Activated T-helper 2 cell treated with anti-CD3 and anti-CD28 coated beads, Interferon-gamma antibody, Interleukin-2, Interleukin-4, amounts not matched to agents 10 μg/mL and 5 μg/mL and 100 μg/mL, durations not matched to agents 14 hours and 24 hours and 36 hours (primary cell): ENCODE measurements around the gene NBAS. TPM values are rescaled to one million over a fixed set of nuclear protein-coding genes. Genes with fewer than 3 reads are reported as not detected.
A peak's percentile ranks its signal among the peaks of the same experiment; 100 is the strongest.

Experiments
- DNase-seq: peaks from one replicate; pipeline ENCODE4 v3.0.0; 2021; ENCODE audit warnings: low spot score
- H3K27ac Mint-ChIP-seq: one replicate; pipeline ENCODE4 v1.8.0; 2021; ENCODE audit warnings: mixed read lengths
- H3K27me3 Mint-ChIP-seq: one replicate; pipeline ENCODE4 v1.8.0; 2021; ENCODE audit warnings: low read depth, mixed read lengths
- H3K36me3 Mint-ChIP-seq: one replicate; pipeline ENCODE4 v1.8.0; 2021; ENCODE audit warnings: low read depth, mixed read lengths
- H3K4me1 Mint-ChIP-seq: one replicate; pipeline ENCODE4 v1.8.0; 2021; ENCODE audit warnings: low read depth, mixed read lengths
- H3K4me3 Mint-ChIP-seq: one replicate; pipeline ENCODE4 v1.8.0; 2021; ENCODE audit warnings: low read depth, mild to moderate bottlenecking, moderate library complexity, mixed read lengths
- H3K9me3 Mint-ChIP-seq: one replicate; pipeline ENCODE4 v1.8.0; 2021; ENCODE audit warnings: mixed read lengths
- intact Hi-C: fragments of 100-400 bp; cut with micrococcal nuclease; formaldehyde crosslinking; loops from one replicate; pipeline ENCODE4 v1.15.1; 2023
- total RNA-seq: library from RNA; stranded (reverse); gene quantifications from 2 replicates; pipeline ENCODE4 v1.2.3, GENCODE V29; 2022

Gene NBAS
- total RNA-seq, 1 donor from 2014 or later: 38.7 TPM

- H3K27me3 Mint-ChIP-seq: no peaks in the 10 kb centered on the region
- intact Hi-C loops: no loop called here
Observed at GRCh38 chr2:15582710-15583357, 21.7 kb upstream of the NBAS start.

GRCh38 chr2:15580451-15580850, 19.3 kb upstream of the NBAS start:
- no peaks in the 10 kb centered on the region for H3K36me3 Mint-ChIP-seq

More at GRCh38 chr2:15582710-15583357, 21.7 kb upstream of the NBAS start:
- no peaks in the 10 kb centered on the region for H3K36me3 Mint-ChIP-seq
- no peaks in the 10 kb centered on the region for H3K4me1 Mint-ChIP-seq
- H3K9me3 Mint-ChIP-seq: no peaks in the 10 kb centered on the region
- no peak overlapping the region for H3K27ac Mint-ChIP-seq
- no peak for DNase-seq
- H3K4me3 Mint-ChIP-seq: no peak overlapping the region

GRCh38 chr2:15579641-15580040, 18.5 kb upstream of the NBAS start:
- intact Hi-C loops: loop anchor here (5.0 to 10.0 kb wide), 3 partner anchors 147 to 525 kb away; no protein-coding TSS in a partner anchor
- H3K9me3 Mint-ChIP-seq: no peaks in the 10 kb centered on the region
- DNase-seq: no peak
- H3K4me1 Mint-ChIP-seq: no peaks in the 10 kb centered on the region
- no peak overlapping the region for H3K27ac Mint-ChIP-seq
- no peak overlapping the region for H3K4me3 Mint-ChIP-seq
- H3K27me3 Mint-ChIP-seq: no peaks in the 10 kb centered on the region
- no peaks in the 10 kb centered on the region for H3K36me3 Mint-ChIP-seq

More at GRCh38 chr2:15580451-15580850, 19.3 kb upstream of the NBAS start:
- H3K27ac Mint-ChIP-seq: no peak overlapping the region
- no peak overlapping the region for H3K4me3 Mint-ChIP-seq
- H3K9me3 Mint-ChIP-seq: no peaks in the 10 kb centered on the region
- intact Hi-C loops: no loop called here
- no peaks in the 10 kb centered on the region for H3K27me3 Mint-ChIP-seq
- no peak for DNase-seq
- H3K4me1 Mint-ChIP-seq: no peaks in the 10 kb centered on the region

DNA sequence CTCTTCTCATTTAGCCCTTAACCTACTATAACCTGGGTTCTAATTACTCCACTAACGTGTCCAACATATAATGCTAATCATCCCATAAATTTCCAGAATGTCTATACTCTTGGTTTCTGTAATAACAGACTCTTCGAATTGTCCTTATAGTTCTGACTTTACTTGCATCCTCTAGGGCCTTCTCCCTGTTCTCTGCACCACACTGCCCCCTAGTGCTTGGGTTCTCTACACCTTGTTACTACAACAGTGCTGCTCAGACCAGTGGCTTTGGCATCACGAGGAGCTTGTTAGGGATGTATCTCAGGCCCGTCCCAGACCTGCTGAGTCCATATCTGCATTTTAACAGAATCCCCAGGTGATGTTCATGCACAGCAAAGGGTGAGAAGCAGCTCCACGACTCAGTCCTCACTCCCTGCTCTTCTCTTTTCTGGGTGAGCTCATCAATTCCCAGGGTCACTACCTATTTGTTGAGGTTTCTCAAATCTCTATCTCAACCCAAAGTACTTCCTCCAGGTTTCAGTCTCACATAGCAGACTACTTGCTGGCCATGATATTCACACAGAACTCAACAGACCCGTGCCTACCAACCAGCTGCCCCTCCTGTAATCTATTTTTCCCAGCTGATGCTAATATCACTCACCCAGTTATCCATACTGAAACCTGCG, 16.1 kb upstream of the NBAS start:
- H3K27ac Mint-ChIP-seq: no peak overlapping the region
- DNase-seq: peak; percentile 74
- no peak overlapping the region for H3K4me3 Mint-ChIP-seq
- H3K36me3 Mint-ChIP-seq: no peaks in the 10 kb centered on the region
- H3K27me3 Mint-ChIP-seq: peaks cover 2% of the 10 kb centered on the region
- H3K4me1 Mint-ChIP-seq: no peaks in the 10 kb centered on the region
- intact Hi-C loops: loop anchor here (1.0 to 10.0 kb wide), 5 partner anchors 16 to 674 kb away; partner anchors contain the start of gene NBAS
- no peaks in the 10 kb centered on the region for H3K9me3 Mint-ChIP-seq

DNA sequence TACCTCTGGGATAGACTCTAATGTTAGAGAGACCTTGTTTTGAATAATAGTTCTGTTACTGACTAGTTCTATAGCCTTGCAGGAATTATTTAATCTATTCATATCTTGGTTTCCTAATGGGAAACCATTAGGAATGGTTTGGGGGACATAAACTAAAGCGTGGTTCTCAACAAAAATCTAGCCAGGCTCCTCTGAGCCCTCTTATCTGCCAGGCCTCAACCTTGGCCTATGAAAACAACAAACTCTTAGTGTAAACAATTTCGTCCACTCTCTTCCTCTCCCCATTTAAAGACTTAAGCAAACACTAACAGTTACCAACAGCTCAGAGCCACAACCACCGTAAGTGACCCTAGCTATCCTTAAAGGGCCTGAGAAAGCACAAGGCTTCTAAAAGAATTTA, 10.6 kb upstream of the NBAS start:
- peaks cover 10% of the 10 kb centered on the region for H3K27me3 Mint-ChIP-seq
- no peak for DNase-seq
- intact Hi-C loops: loop anchor here (10.0 kb wide), 1 partner anchor 517 kb away; no protein-coding TSS in a partner anchor
- H3K27ac Mint-ChIP-seq: no peak overlapping the region
- H3K4me3 Mint-ChIP-seq: no peak overlapping the region
- no peaks in the 10 kb centered on the region for H3K36me3 Mint-ChIP-seq
- no peaks in the 10 kb centered on the region for H3K4me1 Mint-ChIP-seq
- no peaks in the 10 kb centered on the region for H3K9me3 Mint-ChIP-seq

GRCh38 chr2:15570104-15570503, 9.0 kb upstream of the NBAS start:
- Mint-ChIP-seq H3K9me3 (no peaks in the 10 kb centered on the region), H3K4me1 (no peaks in the 10 kb centered on the region), H3K27ac (no peak overlapping the region), H3K27me3 (peaks cover 16% of the 10 kb centered on the region), H3K4me3 (no peak overlapping the region), H3K36me3 (no peaks in the 10 kb centered on the region)
- no peak for DNase-seq
- intact Hi-C loops: loop anchor here (10.0 kb wide), 1 partner anchor 515 kb away; no protein-coding TSS in a partner anchor

- Mint-ChIP-seq H3K27me3 (peaks cover 24% of the 10 kb centered on the region), H3K27ac (no peak overlapping the region), H3K36me3 (no peaks in the 10 kb centered on the region), H3K4me1 (no peaks in the 10 kb centered on the region), H3K4me3 (no peak overlapping the region), H3K9me3 (no peaks in the 10 kb centered on the region)
- no peak for DNase-seq
- intact Hi-C loops: no loop called here
Observed at GRCh38 chr2:15568874-15569273, 7.7 kb upstream of the NBAS start.

DNA sequence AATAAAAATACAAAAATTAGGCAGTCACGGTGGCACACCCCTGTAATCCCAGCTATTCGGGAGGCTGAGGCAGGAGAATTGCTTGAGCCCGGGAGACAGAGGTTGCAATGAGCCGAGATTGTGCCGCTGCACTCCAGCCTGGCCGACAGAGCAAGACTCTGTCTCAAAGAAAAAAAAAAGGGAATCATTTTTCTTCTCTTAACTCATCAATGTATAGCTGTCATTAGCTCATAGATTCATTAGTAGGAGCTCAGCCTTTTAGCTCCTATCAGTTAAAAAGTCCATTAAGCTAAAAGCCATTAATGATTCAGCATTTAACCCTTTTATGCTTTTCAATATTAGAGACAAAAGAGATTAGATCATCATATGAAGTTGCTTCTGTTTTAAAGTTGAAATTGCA, 5.8 kb upstream of the NBAS start:
- no peak for DNase-seq
- Mint-ChIP-seq H3K27me3 (peaks cover 19% of the 10 kb centered on the region), H3K4me3 (no peak overlapping the region), H3K36me3 (no peaks in the 10 kb centered on the region), H3K9me3 (no peaks in the 10 kb centered on the region), H3K4me1 (peaks cover 9% of the 10 kb centered on the region), H3K27ac (no peak overlapping the region)
- intact Hi-C loops: no loop called here

DNA sequence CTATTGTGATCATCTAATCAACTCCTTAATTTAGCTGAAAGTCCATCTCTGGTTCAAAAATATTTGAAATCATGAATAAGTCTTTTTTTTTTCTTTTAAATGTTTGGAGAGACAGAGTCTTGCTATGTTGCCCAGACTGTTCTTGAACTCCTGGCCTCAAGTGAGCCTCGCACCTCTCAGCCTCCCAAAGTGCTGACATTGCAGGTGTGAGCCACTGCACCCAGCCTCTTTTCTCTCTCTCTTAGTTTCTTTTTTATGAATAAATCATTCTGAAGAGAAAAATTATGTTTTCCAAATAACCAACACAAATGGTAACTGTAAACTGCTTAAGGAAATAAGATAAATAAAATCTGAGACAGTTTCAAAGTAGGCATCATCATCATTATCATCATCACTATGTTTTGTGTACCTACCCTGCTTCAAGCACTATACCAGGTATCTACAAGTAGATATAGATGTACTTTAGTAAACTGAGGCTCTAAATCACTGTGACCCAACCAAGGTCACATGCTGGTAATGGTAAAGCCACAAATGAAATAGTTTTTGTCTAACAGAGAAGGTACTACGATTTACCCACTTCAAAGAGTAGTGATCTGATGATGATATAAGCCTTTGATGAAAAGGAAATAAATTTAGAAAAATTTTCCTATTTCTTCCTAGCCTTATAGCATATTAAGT, 5.0 kb upstream of the NBAS start:
- peaks cover 18% of the 10 kb centered on the region for H3K27me3 Mint-ChIP-seq
- DNase-seq: no peak
- intact Hi-C loops: no loop called here

DNA sequence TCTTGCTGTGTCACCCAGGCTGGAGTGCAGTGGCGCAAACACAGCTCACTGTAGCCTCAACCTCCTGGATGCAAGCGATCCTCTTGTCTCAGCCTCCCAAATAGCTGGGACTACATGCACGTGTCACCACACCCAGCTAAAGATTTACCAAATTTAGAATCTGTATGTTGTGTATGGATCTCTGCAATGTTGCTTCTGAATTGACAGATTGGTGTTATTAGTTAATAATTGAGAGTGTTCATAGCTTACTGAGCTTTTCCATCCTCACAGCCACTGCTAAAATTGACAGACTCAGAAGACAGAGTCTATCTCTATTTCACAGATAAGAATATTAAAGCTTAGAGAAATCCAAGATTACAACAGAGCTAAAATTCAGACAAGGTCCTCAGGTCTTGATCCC, 4.3 kb upstream of the NBAS start:
- Mint-ChIP-seq H3K27me3 (peaks cover 18% of the 10 kb centered on the region), H3K4me1 (peaks cover 18% of the 10 kb centered on the region), H3K36me3 (no peaks in the 10 kb centered on the region), H3K4me3 (no peak overlapping the region), H3K27ac (no peak overlapping the region), H3K9me3 (no peaks in the 10 kb centered on the region)
- intact Hi-C loops: no loop called here
- DNase-seq: no peak

More for the DNA sequence above, 5.0 kb upstream of the NBAS start:
- no peaks in the 10 kb centered on the region for H3K9me3 Mint-ChIP-seq
- H3K4me1 Mint-ChIP-seq: peaks cover 17% of the 10 kb centered on the region
- no peak overlapping the region for H3K4me3 Mint-ChIP-seq
- no peaks in the 10 kb centered on the region for H3K36me3 Mint-ChIP-seq
- H3K27ac Mint-ChIP-seq: no peak overlapping the region

DNA sequence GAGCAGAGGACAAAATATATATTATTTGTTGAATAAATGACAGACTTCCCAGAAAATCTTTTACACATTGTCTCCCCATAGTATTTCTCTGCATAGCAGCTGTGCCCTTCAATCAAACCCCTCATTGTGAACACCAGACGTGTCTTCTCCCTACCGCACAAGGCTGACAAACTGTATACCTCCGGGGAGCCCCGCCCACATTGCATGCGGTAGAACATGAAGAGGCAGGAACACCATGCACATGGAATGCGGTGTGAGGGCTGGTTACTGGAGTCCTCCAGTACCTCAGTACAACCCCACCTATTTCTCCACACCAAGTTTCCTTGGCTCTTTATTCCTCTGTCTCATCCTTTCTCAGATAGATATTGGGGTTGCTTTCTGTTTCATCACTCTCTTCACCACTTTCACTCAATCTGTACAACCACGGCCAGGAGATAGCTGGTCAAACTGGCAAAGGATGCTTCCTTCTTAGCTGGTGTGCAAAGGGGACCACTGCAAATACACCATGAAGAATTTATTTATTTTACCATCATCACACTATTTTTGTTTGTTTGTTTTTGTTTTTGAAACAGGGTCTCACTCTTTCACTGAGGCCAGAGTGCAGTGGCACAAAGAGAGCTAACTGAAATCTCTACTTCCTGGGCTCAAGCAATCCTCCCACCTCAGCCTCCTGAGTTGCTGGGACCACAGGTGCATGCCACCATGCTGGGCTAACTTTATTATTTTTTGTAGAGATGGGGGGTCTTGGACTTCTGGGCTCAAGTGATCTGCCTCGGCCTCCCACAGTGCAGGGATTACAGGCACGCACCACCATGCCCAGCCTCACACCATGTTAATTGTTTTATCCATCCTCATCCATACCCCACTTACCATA, 2.3 kb upstream of the NBAS start:
- Mint-ChIP-seq H3K27me3 (peaks cover 14% of the 10 kb centered on the region), H3K4me3 (peak overlapping the region; percentile 40), H3K27ac (no peak overlapping the region), H3K4me1 (peaks cover 31% of the 10 kb centered on the region), H3K9me3 (no peaks in the 10 kb centered on the region), H3K36me3 (no peaks in the 10 kb centered on the region)
- no peak for DNase-seq
- intact Hi-C loops: no loop called here

DNA sequence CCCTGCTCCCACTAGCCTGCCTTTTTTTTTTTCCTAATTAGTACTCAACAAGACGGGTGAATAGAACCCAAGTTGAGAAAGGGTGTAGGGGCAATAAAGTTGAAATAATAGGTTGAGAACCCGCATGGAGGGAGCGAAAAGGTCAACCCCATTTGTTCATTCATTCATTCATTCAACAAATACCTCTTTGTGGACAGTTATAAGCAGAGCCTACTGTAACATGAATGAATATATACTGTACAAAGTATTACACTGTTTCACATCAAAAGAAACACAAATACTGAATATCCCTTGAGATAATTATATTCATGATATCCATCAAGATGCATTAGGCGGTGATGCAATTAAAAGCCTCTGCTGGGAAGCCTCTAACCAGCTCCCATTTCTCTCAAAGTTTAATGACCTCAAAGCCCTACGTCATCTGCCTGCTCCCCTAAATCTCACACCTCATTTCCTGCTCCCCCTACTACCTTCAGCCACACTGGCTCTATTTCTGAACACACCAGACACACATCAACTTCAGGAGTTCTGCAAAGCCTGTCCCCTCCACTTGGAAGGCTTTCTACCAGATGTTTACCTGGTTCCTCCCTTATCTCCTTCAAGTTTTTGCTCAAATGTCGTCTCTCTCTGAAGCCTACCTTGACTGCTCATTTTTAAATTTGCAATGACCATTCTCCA, 1.4 kb upstream of the NBAS start:
- intact Hi-C loops: no loop called here
- no peak for DNase-seq
- Mint-ChIP-seq H3K4me3 (peak overlapping the region; percentile 46), H3K27me3 (peaks cover 14% of the 10 kb centered on the region), H3K27ac (peak overlapping the region; percentile 70), H3K36me3 (no peaks in the 10 kb centered on the region), H3K9me3 (no peaks in the 10 kb centered on the region), H3K4me1 (peaks cover 33% of the 10 kb centered on the region)
